Ovary (tissue), 9 donors: ENCODE data around the gene CA7. TPM values are rescaled to one million over a fixed set of nuclear protein-coding genes. Genes with fewer than 3 reads are reported as not detected.

Experiments used
- DNase-seq, 5 donors: peaks; one replicate each; pipeline ENCODE4 v3.0.0-alpha.2; 2019 to 2020
- H3K27ac ChIP-seq, 2 donors: fragments of 200-600 bp; one replicate each; pipeline versions ENCODE4 v1.5.1 to v1.8.0; 2019 to 2022
- H3K27me3 ChIP-seq: fragments of 200-600 bp; one replicate; pipeline ENCODE4 v1.8.0; 2022
- H3K36me3 ChIP-seq: fragments of 200-600 bp; sonication (generic); one replicate; pipeline ENCODE4 v1.5.1; 2019
- H3K4me1 ChIP-seq: one replicate; pipeline ENCODE4 v1.8.1; 2013; ENCODE audit warnings: mild to moderate bottlenecking, moderate library complexity; ENCODE audit not compliant: insufficient read depth
- H3K4me3 ChIP-seq: fragments of 200-600 bp; sonication (generic); one replicate; pipeline ENCODE4 v1.5.1; 2017
- H3K9me3 ChIP-seq, 2 donors: fragments of 200-600 bp in 1 of 2; sonication (generic) in 1 of 2; one replicate each; pipeline versions ENCODE4 v1.5.1 to v1.8.1; 2013 to 2019; ENCODE audit warnings: mild to moderate bottlenecking in 1 of 2, moderate library complexity in 1 of 2
- CTCF ChIP-seq, 3 donors: fragments of 450-650 bp in 2 of 3; fragments of 200-600 bp in 1 of 3; IDR thresholded peaks; one replicate each; pipeline versions ENCODE4 v1.5.1 to v1.8.0; 2016 to 2022; ENCODE audit warnings: antibody characterized with exemption in 3 of 3, mild to moderate bottlenecking in 1 of 3
- EP300 ChIP-seq: sonication (generic); formaldehyde crosslinking; IDR thresholded peaks from one replicate; pipeline ENCODE4 v1.6.1; 2017; ENCODE audit warnings: antibody characterized with exemption
- POLR2A ChIP-seq: fragments of 450-650 bp; IDR thresholded peaks from one replicate; pipeline ENCODE4 v1.6.1; 2017; ENCODE audit warnings: antibody characterized with exemption, mild to moderate bottlenecking, moderate library complexity
- whole genome bisulfite sequencing, 3 donors: extraction: QIAGEN DNeasy Blood & Tissue Kit in 1 of 3; methylation state at CpG; one replicate each; pipeline versions ENCODE4 v1.1.5 to v1.1.7; 2013 to 2017; 5-methylcytosine and 5-hydroxymethylcytosine counted together
- intact Hi-C, 4 donors: fragments of 100-400 bp; cut with DNase I; formaldehyde crosslinking; loops; one replicate each; pipeline versions ENCODE4 v1.11.0 to v1.15.1; 2022 to 2023
- polyA plus RNA-seq, 2 donors: library from polyadenylated mRNA; stranded (reverse); fragments of 200-250 nt in 1 of 2; fragments of 350-450 nt in 1 of 2; fragmentation: Illumina TruSeq in 1 of 2; extraction: RNeasy Lipid Tissue Mini Kit (QIAGEN cat#74804) in 1 of 2; gene quantifications; one replicate each; pipeline ENCODE4 v1.2.3, GENCODE V29; 2013 to 2014
- total RNA-seq, 7 donors: library from RNA; depleted of rRNA in 2 of 7; stranded (reverse); fragments of >200 nt in 2 of 7; fragmentation: NEBNext Ultra II Directional in 3 of 7; extraction: Animal tissue kit (Norgen Biotek cat#: 25700) in 3 of 7; gene quantifications; one replicate each; pipeline versions ENCODE4 v1.1.0 to v1.2.4, GENCODE V29; 2016 to 2023
- donor health status: DM: no; HTN: no; CAD: no; lungs with moderate emphysema.
- donor health status: DM: no; HTN: no; CAD: no.
- donor health status: Bipolar disorder and iron deficiency.
- donor health status: DM: yes; HTN: yes; CAD: no.
- donor health status: DM: no; HTN: no; CAD: no.
- donor health status: DM: yes; HTN: yes; CAD: no.

The CA7 gene
- total and polyA plus RNA-seq, 9 donors, result not detected

- H3K27ac ChIP-seq, result no peak overlapping the region
- intact Hi-C loops, result no loop called here
- TF ChIP-seq POLR2A, result no peak
- no peak for TF ChIP-seq CTCF (IDR thresholded peaks at IDR 0.05)
- no peak for TF ChIP-seq EP300
- no peak overlapping the region for H3K4me3 ChIP-seq
- H3K27me3 ChIP-seq, result no peaks in the 10 kb centered on the region
- no peaks in the 10 kb centered on the region for H3K9me3 ChIP-seq
- no peak for DNase-seq
- peaks cover 1% of the 10 kb centered on the region for H3K4me1 ChIP-seq
- H3K36me3 ChIP-seq, result no peaks in the 10 kb centered on the region
- 78 to 83% (median 82%) methylated on average over 4 of the region's 4 CpGs for WGBS, 3 donors
Measured at GRCh38 chr16:66824006-66824405, 20.2 kb upstream of the CA7 start.

GRCh38 chr16:66830422-66831404, 13.5 kb upstream of the CA7 start, which contains the start of gene NAE1:
Gene NAE1, minus strand, starts transcription at chr16:66830976. Its CDS starts 77 bp downstream, at chr16:66830899.
- Histone ChIP-seq H3K4me1 (peaks cover 5% of the 10 kb centered on the region), H3K27me3 (no peaks in the 10 kb centered on the region), H3K27ac (peak within 1 kb of the TSS; percentile 82 to 84), H3K9me3 (no peaks in the 10 kb centered on the region), H3K36me3 (no peaks in the 10 kb centered on the region), H3K4me3 (peak within 1 kb of the TSS; percentile 90)
- TF ChIP-seq POLR2A (peak; percentile 88), EP300 (no peak), CTCF (IDR thresholded peaks at IDR 0.05) (peak; percentile 94 to 98 (median 97))
- peak; percentile 82 to 94 (median 87) for DNase-seq
- WGBS, 3 donors, result 1% methylated on average over 61 to 84 of the region's 84 CpGs
- intact Hi-C loops, result loop anchor here in 1 of 4 donors (2.0 kb wide), 1 partner anchor 42 kb away; no protein-coding TSS in a partner anchor

- TF ChIP-seq EP300 (no peak), POLR2A (no peak), CTCF (IDR thresholded peaks at IDR 0.05) (no peak)
- Histone ChIP-seq H3K36me3 (no peaks in the 10 kb centered on the region), H3K4me1 (peaks cover 5% of the 10 kb centered on the region), H3K9me3 (no peaks in the 10 kb centered on the region), H3K27ac (no peak overlapping the region), H3K4me3 (no peak overlapping the region), H3K27me3 (no peaks in the 10 kb centered on the region)
- no peak for DNase-seq
- 69 to 82% (median 81%) methylated on average over 3 of the region's 3 CpGs for WGBS, 3 donors
- intact Hi-C loops, result no loop called here
Measured at GRCh38 chr16:66832190-66832589, 12.0 kb upstream of the CA7 start.

- Histone ChIP-seq H3K27ac (no peak overlapping the region), H3K4me1 (peaks cover 5% of the 10 kb centered on the region), H3K9me3 (no peaks in the 10 kb centered on the region), H3K27me3 (no peaks in the 10 kb centered on the region), H3K36me3 (no peaks in the 10 kb centered on the region), H3K4me3 (no peak overlapping the region)
- intact Hi-C loops, result no loop called here
- WGBS, 3 donors, result 50 to 61% (median 57%) methylated on average over 7 of the region's 7 CpGs
- no peak for DNase-seq
- TF ChIP-seq POLR2A (no peak), CTCF (IDR thresholded peaks at IDR 0.05) (no peak), EP300 (no peak)
Measured at GRCh38 chr16:66832661-66833305, 11.4 kb upstream of the CA7 start.
